Erythroblast (primary cell): ENCODE results near the gene FMOD.

Experiments
- DNase-seq, 2 experiments: peaks; one replicate each; lab custom pipeline; 2025; lab: John Stamatoyannopoulos, UW
- GATA1 ChIP-seq: IDR thresholded peaks from 2 replicates; pipeline ENCODE4 v1.6.1; 2011; ENCODE audit warnings: low read depth, mild to moderate bottlenecking, control low read depth, low read length, moderate library complexity
- POLR2A ChIP-seq: IDR thresholded peaks from 2 replicates; pipeline ENCODE4 v1.6.1; 2011; ENCODE audit warnings: mild to moderate bottlenecking, low read length

Gene FMOD

DNA sequence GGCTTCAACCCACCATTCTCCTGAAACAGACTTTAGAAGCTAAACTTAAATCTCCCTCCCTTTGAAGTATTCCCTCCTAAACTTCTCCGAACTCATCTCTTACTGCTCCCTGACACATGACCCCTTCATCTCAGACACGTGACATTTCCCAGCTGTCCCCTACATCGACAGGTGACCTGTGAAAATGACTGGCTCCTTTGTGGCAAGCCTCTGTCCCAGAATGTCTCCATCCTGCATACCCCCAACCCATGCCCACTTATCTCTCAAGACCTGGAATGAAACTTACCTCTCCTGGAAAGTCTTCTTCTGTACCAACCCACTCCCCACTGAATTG is 4.2 kb downstream of the FMOD start:
- no peak for TF ChIP-seq GATA1
- no peak for TF ChIP-seq POLR2A
- no peak for DNase-seq

DNA sequence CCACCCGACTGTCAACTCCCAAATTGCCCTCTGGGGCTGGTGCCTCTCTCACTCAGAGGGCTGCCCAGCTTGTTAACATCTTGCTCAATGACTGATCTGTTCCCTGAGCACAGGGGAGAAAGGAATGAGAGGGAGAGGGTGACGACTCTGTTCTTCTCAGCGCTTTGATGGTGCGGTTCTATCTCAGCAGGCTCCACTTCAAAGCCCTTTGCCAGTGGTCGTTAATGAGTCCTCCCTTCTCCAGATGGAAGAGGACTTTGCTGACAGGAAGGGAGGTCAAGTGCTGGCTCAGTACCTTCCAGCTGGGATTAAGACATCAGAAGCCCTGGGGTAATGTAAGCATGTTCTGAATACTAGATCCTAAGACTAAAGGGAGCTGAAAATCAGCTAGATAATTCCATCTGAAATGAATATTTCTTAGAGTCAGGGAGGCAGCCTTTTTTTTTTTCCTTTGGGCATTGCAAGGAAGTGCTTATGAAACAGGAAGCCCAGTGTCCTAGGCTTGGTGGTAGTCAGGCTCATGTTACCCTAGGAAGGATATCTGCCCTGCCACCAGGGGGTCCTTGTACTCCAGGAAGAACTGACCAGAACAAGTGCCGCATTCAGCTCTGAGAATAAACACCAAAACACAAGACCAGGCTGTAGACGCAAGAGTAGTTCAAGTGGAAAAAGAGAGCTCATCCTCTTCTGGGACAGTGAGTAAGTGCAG is 4.7 kb downstream of the FMOD start:
- TF ChIP-seq GATA1 (no peak), POLR2A (no peak)

DNA sequence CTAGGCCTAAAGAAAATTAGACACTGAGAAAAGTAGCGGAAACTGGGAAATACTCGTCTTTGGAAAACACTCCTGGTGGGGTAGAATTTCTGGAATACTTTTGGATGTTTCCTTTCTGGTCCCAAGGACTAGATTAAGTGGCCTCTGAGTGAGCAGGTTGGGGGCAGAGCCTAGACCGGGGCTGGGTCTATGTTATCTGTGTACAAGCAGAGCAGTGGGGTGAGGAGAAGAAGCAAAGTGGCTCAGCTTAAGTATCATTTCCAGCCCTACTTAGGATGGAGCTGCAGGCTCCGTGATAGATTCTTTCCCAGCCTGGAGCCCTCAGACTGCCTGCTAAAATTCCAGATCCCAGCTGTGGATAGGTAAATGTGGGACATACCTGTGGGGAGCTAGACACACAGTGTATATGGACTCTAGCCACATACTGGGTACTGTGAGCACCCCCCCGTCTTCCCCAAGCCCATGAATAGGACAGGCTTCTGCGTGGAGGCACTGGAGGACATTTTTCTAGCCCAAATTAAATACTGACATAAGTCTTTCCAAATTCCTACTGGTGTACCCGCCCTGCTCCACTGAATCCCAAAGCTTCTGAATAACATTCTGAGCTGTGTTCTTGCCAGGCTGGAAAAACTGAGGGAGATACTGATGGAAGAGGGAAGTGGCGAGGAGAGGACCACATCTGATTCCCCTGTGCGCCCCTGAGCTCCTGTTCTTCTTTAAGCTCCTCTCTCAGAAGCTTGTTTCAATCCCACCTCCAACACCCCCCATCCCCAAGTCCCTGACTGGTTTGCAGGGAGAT is 6.8 kb downstream of the FMOD start:
- no peak for TF ChIP-seq POLR2A
- no peak for TF ChIP-seq GATA1
- no peak for DNase-seq

More for the DNA sequence above, 4.7 kb downstream of the FMOD start:
- DNase-seq = peak in 1 of 2 experiments; percentile 8

DNA sequence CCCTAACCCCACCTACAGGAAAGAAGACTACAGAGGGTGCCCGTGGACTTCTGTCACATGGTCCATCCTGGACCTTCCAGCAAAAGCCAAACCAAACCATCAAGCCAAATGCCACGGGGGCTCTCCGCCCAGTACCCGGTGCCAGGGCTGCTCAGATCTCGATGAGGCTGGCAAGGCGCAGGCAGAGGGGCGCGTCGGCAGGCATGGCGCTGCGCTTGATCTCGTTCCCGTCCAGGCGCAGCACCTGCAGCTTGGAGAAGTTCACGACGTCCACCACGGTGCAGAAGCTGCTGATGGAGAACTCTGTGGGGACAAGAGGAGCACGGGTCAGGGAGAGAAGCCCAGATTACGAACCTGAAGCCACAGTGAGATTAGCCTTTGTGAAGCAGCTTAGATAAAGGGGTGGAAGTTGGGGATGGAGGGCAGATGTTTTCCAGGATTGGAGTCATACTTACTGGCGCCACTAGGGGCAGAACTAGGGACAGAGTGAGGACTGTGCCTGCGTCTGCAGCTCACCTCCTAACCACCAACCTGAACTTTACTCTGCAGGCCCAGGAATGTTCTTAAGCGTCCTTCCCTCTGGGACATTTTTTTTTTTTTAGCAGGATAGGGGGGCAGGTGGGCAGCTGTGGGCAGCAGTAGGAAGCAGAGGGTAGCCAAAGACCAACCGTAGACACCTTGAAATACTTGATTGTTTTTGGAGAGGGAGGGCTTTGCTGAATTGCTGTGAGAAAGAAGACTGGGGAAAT is 8.6 kb downstream of the FMOD start:
- peak; percentile 46 to 59 for DNase-seq
- TF ChIP-seq GATA1 (no peak), POLR2A (no peak)

DNA sequence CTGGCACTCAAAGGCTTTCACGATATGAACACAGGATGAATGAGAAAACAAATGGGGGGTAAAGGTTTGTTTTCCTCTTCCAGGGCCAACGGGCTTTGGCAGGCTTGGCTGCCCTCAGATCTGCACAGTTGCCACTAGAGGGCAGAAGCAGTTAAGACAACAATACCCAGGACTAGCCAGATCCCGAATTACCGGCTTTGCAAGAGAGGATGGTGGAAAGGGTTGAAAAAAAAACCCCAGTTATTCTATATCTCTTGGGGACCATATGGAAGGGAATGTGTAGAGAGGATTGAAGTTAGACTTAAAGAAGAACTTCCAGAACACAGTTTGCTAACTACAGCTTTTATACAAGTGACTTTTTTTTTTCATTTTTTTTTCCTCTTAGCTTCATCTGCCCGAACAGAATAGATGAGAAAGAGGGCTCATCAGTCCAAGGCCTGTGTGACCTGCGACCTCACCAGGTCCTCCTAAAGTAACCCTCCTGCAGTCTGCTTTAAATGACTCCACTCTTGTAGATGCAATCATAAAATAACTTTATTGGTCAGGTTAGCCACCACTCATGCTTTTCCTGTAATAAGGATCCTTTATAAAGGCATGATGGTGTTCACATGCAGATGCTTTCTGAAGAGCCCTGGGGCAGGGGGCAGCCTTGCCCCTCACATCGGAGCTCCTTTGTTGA is 10.7 kb downstream of the FMOD start:
- TF ChIP-seq GATA1 (no peak), POLR2A (no peak)
- DNase-seq = peak; percentile 66 to 80

DNA sequence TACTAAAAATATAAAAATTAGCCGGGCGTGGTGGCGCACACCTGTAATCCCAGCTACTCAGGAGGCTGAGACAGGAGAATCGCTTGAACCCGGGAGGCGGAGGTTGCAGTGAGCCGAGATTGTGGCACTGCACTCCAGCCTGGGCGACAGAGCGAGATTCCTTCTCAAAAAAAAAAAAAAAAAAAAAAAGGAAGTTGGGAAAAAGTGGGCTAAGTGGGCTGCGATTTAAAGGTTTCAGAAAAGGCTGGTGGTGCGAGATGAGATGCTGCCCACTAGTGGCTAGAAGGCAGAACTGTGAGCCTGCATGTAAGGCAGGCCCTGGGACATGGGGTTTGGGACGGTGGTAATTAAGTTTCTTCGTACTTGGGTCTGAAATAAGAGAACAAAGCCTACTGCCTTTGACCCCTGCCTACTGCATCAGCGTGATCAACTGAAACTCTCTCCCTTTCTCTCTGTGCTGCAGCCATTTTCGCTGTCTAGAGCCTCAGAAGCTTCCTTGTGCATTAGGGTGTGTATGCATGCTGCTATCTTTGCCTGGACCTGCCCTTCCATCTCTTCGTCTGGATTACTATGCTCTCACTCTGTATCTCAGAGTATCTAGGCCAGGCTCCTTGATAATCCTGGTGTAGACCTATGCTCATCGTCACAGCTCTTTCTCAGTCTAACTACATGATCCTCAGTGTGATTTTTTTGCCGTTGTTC is 12.4 kb downstream of the FMOD start:
- no peak for TF ChIP-seq GATA1
- TF ChIP-seq POLR2A = no peak
- peak; percentile 66 to 83 for DNase-seq

DNA sequence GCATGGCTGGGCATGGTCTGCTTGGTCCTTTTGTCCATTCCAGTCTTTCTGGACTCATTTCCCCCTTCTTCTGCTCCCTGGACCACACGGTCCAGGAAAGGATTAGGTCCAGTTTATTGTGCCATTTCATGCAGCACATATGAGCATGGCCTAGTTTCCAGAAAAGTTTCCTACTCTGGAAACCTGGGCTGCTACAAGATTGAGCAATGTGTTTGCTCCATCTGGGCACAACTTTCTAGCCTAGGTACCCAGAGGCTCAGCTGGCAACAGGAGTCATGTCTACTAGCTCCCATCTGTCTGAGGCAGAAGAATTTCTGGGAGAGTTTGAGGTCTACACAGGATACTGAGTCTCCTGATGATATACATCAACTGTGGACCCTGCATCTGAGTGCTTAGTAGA is 14.8 kb downstream of the FMOD start:
- TF ChIP-seq GATA1 = no peak
- TF ChIP-seq POLR2A = no peak

DNA sequence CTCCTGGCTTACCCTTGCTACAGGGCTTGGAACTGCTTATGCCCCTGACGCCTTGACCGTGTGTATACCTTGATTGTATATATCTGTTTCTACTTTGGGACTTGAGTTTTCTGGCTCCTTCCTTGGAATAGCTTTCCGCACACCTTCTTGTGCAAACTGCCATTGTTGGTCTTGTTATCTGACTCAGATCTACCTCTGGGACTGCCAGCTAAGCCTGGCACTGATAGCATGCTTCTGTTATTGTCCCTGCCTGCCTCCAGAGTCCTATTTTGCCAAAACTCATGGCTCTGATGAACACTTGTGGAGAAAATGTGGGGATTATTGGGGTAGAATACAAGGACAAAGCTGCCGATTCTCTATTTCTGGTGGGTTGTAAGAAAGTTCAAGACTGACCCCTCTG is 15.4 kb downstream of the FMOD start:
- TF ChIP-seq POLR2A (no peak), GATA1 (no peak)

More for the DNA sequence above, 14.8 kb downstream of the FMOD start:
- no peak for DNase-seq

DNA sequence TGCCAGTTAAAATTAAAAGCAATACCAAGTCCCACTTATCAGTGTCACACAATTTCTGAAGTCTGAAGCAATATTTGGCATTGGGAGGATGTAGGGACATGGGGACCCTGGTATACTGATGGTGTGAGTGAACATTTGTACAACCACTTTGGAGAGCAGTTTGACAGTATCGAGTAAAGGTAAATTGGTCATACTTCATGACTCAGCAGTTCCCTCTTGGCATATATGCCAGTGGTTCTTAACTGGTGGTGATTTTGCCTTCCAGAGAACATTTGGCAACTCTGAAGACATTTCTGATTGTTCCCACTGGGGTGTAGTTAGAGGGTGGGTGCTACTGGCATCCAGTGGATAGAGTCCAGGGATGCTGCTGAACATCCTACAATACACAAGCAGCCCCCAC is 19.7 kb downstream of the FMOD start:
- TF ChIP-seq GATA1 (no peak), POLR2A (no peak)
- DNase-seq = peak in 1 of 2 experiments; percentile 40

More for the DNA sequence above, 15.4 kb downstream of the FMOD start:
- DNase-seq = no peak

DNA sequence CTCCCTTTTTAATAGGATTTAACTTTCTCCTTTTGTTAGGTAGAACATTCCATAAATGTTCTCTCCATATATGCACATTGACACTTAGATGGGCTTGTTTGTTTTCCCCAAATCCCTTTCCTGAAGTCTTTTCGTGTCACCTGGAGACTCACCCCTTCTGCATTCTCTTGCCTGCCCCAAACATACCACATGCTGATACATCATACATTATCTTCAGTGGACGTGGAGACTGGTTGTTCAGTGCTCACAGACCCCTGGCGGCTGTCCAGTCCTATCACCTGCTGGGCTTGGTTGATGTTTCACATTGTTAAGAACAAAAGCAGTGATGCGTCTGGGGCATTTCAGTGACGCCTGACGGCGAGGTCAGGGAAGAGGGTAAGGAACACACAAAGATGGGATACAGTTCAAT is 22.2 kb downstream of the FMOD start:
- DNase-seq = no peak
- TF ChIP-seq GATA1 = no peak

DNA sequence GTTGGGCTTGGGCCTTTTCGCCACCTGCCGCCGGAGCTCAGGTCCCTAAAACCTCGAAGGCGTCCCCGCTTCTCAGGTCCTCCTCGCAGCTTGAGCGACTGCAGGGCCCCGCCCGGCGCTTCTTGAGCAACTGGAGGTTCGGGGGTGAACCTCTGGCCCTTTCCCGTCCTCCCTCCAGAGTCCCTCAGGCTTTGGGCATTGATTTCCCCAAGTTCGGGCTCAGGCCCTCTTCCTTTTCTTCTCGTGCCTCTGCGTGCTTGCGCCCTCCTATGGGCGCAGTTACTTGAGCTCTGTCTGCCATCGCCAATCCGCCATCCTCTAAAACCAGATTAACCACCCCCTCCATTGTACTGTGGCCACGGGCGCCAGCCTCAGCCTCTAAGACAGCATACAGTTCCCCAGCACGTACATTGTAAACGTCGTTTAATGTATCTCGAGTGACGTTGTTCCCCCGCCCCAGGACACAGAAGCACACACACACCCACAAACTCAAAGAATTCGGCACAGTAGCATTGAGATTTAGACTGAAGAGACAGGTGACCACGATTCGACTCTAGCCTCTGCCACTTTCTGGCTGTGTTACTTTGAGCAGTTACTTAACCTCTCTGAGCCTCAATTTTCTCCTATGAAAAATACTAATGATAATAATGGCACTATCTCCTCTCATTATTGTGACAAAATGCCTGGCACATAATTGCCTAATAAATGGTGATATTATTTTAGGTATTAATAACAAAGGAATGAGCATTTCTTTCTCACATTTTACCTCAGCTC is 23.1 kb downstream of the FMOD start:
- peak; percentile 80 to 86 for DNase-seq
- TF ChIP-seq POLR2A = peak; percentile 36
- TF ChIP-seq GATA1 = no peak
